Measurements from ENCODE around the gene GTF3C4. TPM values are rescaled to one million over a fixed set of nuclear protein-coding genes. Genes with fewer than 3 reads are reported as not detected.

GTF3C4 gene
- total and polyA plus RNA-seq, 12 donors, result 1.9 to 18.5 (median 11.6) TPM

GRCh38 chr9:132732326-132733259 lies 62.3 kb downstream of the GTF3C4 start:
- no peak overlapping the region for H3K4me3 ChIP-seq
- 64 to 71% (median 66%) methylated on average over 17 of the region's 17 CpGs for WGBS, 4 donors

GRCh38 chr9:132733260-132733815 lies 63.1 kb downstream of the GTF3C4 start:
- Histone ChIP-seq H3K36me3 (replicated peaks in 1 of 2) (no peaks in the 10 kb centered on the region), H3K4me1 (replicated peaks in 1 of 2) (no peaks in the 10 kb centered on the region), H3K27ac (no peak overlapping the region), H3K4me3 (no peak overlapping the region), H3K9me3 (replicated peaks in 1 of 3) (no peaks in the 10 kb centered on the region), H3K27me3 (no peaks in the 10 kb centered on the region)
- intact Hi-C loops (cut with DNase I), result no loop called here
- TF ChIP-seq POLR2A (IDR thresholded peaks at IDR 0.05), result no peak
- no peak for TF ChIP-seq CTCF (IDR thresholded peaks at IDR 0.05)
- no peak for DNase-seq
- WGBS, 4 donors, result 76 to 90% (median 83%) methylated on average over 18 to 22 of the region's 22 CpGs

More at GRCh38 chr9:132732326-132733259, 62.3 kb downstream of the GTF3C4 start:
- H3K4me1 ChIP-seq (replicated peaks in 1 of 2), result no peaks in the 10 kb centered on the region
- DNase-seq, result no peak
- H3K36me3 ChIP-seq (replicated peaks in 1 of 2), result no peaks in the 10 kb centered on the region
- TF ChIP-seq POLR2A (IDR thresholded peaks at IDR 0.05), result no peak
- TF ChIP-seq CTCF (IDR thresholded peaks at IDR 0.05), result no peak
- H3K27ac ChIP-seq, result no peak overlapping the region
- no peaks in the 10 kb centered on the region for H3K9me3 ChIP-seq (replicated peaks in 1 of 3)
- intact Hi-C loops (cut with DNase I), result no loop called here
- H3K27me3 ChIP-seq, result no peaks in the 10 kb centered on the region

GRCh38 chr9:132739710-132740310 lies 69.5 kb downstream of the GTF3C4 start:
- no peaks in the 10 kb centered on the region for H3K9me3 ChIP-seq (replicated peaks in 1 of 3)
- H3K4me3 ChIP-seq, result no peak overlapping the region
- no peak overlapping the region for H3K27ac ChIP-seq
- peaks cover 16% of the 10 kb centered on the region for H3K27me3 ChIP-seq
- intact Hi-C loops (cut with DNase I), result no loop called here
- no peaks in the 10 kb centered on the region for H3K36me3 ChIP-seq (replicated peaks in 1 of 2)
- TF ChIP-seq CTCF (IDR thresholded peaks at IDR 0.05) (no peak), POLR2A (IDR thresholded peaks at IDR 0.05) (no peak)
- DNase-seq, result no peak
- 82 to 97% (median 94%) methylated on average over 6 to 9 of the region's 9 CpGs for WGBS, 4 donors
- no peaks in the 10 kb centered on the region for H3K4me1 ChIP-seq (replicated peaks in 1 of 2)

All from adrenal gland (tissue), 12 donors.